Measurements from ENCODE around the gene PRAMEF1.
"Not testable (repeated sequence)": the region's sequence is repeated elsewhere in the genome, so short reads cannot be mapped to it uniquely, and the experiment has no call there.

The PRAMEF1 gene

GRCh38 chr1:12776801-12777557 lies 14.2 kb upstream of the PRAMEF1 start:
- no peak for DNase-seq

- DNase-seq: no peak
Observed at GRCh38 chr1:12778061-12778460, 13.1 kb upstream of the PRAMEF1 start.

- no peak for DNase-seq
Observed at GRCh38 chr1:12778907-12779306, 12.3 kb upstream of the PRAMEF1 start.

GRCh38 chr1:12781488-12781887 lies 9.7 kb upstream of the PRAMEF1 start:
- DNase-seq: not testable (repeated sequence)

GRCh38 chr1:12783783-12784182 lies 7.4 kb upstream of the PRAMEF1 start:
- DNase-seq: not testable (repeated sequence)

- DNase-seq: not testable (repeated sequence)
Observed at GRCh38 chr1:12784729-12785128, 6.5 kb upstream of the PRAMEF1 start.

GRCh38 chr1:12798911-12799310 lies 7.7 kb downstream of the PRAMEF1 start:
- DNase-seq: no peak

GRCh38 chr1:12799730-12800129 lies 8.5 kb downstream of the PRAMEF1 start:
- DNase-seq: no peak

- DNase-seq: no peak
Observed at GRCh38 chr1:12809933-12810332, 18.7 kb downstream of the PRAMEF1 start.

GRCh38 chr1:12810691-12811408 lies 19.7 kb downstream of the PRAMEF1 start:
- no peak for DNase-seq

GRCh38 chr1:12811409-12811784 lies 20.2 kb downstream of the PRAMEF1 start:
- no peak for DNase-seq

- not testable (repeated sequence) for DNase-seq
Observed at GRCh38 chr1:12819061-12819460, 27.9 kb downstream of the PRAMEF1 start.

GRCh38 chr1:12831310-12831709 lies 40.1 kb downstream of the PRAMEF1 start, which contains the start of gene PRAMEF11:
Gene PRAMEF11, minus strand, starts transcription at chr1:12831410. Its CDS starts 2,621 bp downstream, at chr1:12828789.
- DNase-seq: not testable (repeated sequence)

GRCh38 chr1:12833251-12833650 lies 42.1 kb downstream of the PRAMEF1 start:
- not testable (repeated sequence) for DNase-seq
